GM12878 (cell line): ENCODE measurements around the gene LRIT1. TPM values are rescaled to one million over a fixed set of nuclear protein-coding genes. Genes with fewer than 3 reads are reported as not detected.
A peak's percentile ranks its signal among the peaks of the same experiment; 100 is the strongest.

Experiments
- ATAC-seq: fragments of 200-7000 bp; cut with Tn5 transposase; 3 replicates; pipeline ENCODE4 v1.9.1; 2020; ENCODE audit warnings: mild to moderate bottlenecking, moderate library complexity
- BruUV-seq: library from RNA; stranded (reverse); fragments of 400-500 nt; replicated peaks from 2 replicates; lab custom pipeline; 2021; lab: Mats Ljungman, UMichigan
- CTCF ChIA-PET: fragments of 300-600 bp; sonication (Branson Sonifier 250); formaldehyde crosslinking; extraction: SDS; loops from one replicate; lab custom pipeline; 2021; ENCODE audit warnings: inconsistent platforms; lab: Yijun Ruan, JAX
- POLR2A ChIA-PET: fragments of 350-600 bp; formaldehyde crosslinking; extraction: SDS; loops from one replicate; lab custom pipeline; 2021; ENCODE audit warnings: inconsistent platforms; lab: Charles Lee
- RAD21 ChIA-PET: fragments of 300-600 bp; sonication (Branson Sonifier 250); formaldehyde crosslinking; loops from one replicate; lab custom pipeline; 2023; ENCODE audit warnings: antibody characterized with exemption; ENCODE audit not compliant: unreplicated experiment; lab: Charles Lee
- SMC1A ChIA-PET: fragments of 300-600 bp; sonication (Branson Sonifier 250); formaldehyde crosslinking; loops from one replicate; lab custom pipeline; 2023; ENCODE audit not compliant: unreplicated experiment, uncharacterized antibody; lab: Charles Lee
- DNase-seq: peaks from one replicate; pipeline ENCODE4 v3.0.0-alpha.2; 2011; ENCODE audit warnings: low read depth, low spot score
- FAIRE-seq: peaks from 3 replicates; lab custom pipeline; 2011; peaks lifted over from hg19 to GRCh38; lab: Jason Lieb, UNC
- H2AFZ ChIP-seq: 2 replicates; pipeline ENCODE4 v1.6.0; 2011; ENCODE audit warnings: low read depth, low read length, control low read depth; ENCODE audit not compliant: control insufficient read depth
- H3K27ac ChIP-seq: 2 replicates; pipeline ENCODE4 v1.5.1; 2011; ENCODE audit warnings: control low read depth; ENCODE audit not compliant: control insufficient read depth, insufficient read depth
- H3K27me3 ChIP-seq, 2 experiments: replicated peaks in 1 of 2; 2 replicates each; pipeline versions ENCODE4 v1.6.0 to v1.6.1; 2011; ENCODE audit warnings: low read length in 1 of 2; ENCODE audit not compliant: control insufficient read depth in 2 of 2, insufficient read depth in 2 of 2
- H3K36me3 ChIP-seq, 2 experiments: 2 replicates each; pipeline ENCODE4 v1.5.1; 2011; ENCODE audit warnings: low read length in 1 of 2; ENCODE audit not compliant: control insufficient read depth in 2 of 2, insufficient read depth in 2 of 2
- H3K4me1 ChIP-seq: 2 replicates; pipeline ENCODE4 v1.6.1; 2011; ENCODE audit warnings: mild to moderate bottlenecking, low read length, moderate library complexity, mixed read lengths; ENCODE audit not compliant: control insufficient read depth, insufficient read depth
- H3K4me2 ChIP-seq: 2 replicates; pipeline ENCODE4 v1.6.0; 2011; ENCODE audit warnings: control low read depth; ENCODE audit not compliant: control insufficient read depth, insufficient read depth
- H3K4me3 ChIP-seq: fragments of 200-600 bp; sonication (generic); 2 replicates; pipeline ENCODE4 v1.5.1; 2016
- H3K79me2 ChIP-seq: 2 replicates; pipeline ENCODE4 v1.6.0; 2011; ENCODE audit warnings: low read length; ENCODE audit not compliant: control insufficient read depth, insufficient read depth
- H3K9ac ChIP-seq: 2 replicates; pipeline ENCODE4 v1.8.0; 2011; ENCODE audit warnings: low read length, control low read depth, mixed read lengths; ENCODE audit not compliant: control insufficient read depth, insufficient read depth
- H3K9me3 ChIP-seq: replicated peaks from 3 replicates; pipeline ENCODE4 v1.5.1; 2011; ENCODE audit warnings: mild to moderate bottlenecking, low read length; ENCODE audit not compliant: control insufficient read depth, insufficient read depth
- H4K20me1 ChIP-seq: 2 replicates; pipeline ENCODE4 v1.6.0; 2011; ENCODE audit not compliant: control insufficient read depth, insufficient read depth
- BACH1 ChIP-seq: fragments of 450-650 bp; IDR thresholded peaks from 2 replicates; pipeline ENCODE4 v1.6.1; 2017; ENCODE audit warnings: mild to moderate bottlenecking, borderline replicate concordance
- BCL11A ChIP-seq: IDR thresholded peaks from 2 replicates; pipeline ENCODE4 v1.6.1; 2011; ENCODE audit warnings: low read depth, low read length
- BHLHE40 ChIP-seq, 2 experiments: fragments of 450-650 bp in 1 of 2; IDR thresholded peaks; 2 replicates each; pipeline ENCODE4 v1.6.1; 2011 to 2017; ENCODE audit warnings: low read depth in 2 of 2, borderline replicate concordance in 1 of 2, improper control_type of control experiment in 1 of 2, low read length in 1 of 2, mild to moderate bottlenecking in 1 of 2
- CBX5 ChIP-seq: sonication (generic); IDR thresholded peaks from 2 replicates; pipeline ENCODE4 v1.6.1; 2016; ENCODE audit warnings: low read depth, moderate library complexity, mild to moderate bottlenecking, inconsistent platforms
- CTCF ChIP-seq, 3 experiments: IDR thresholded peaks in 2 of 3; conservative IDR thresholded peaks in 1 of 3; 2 replicates each; pipeline ENCODE4 v1.5.1; 2011; ENCODE audit warnings: low read depth in 3 of 3, low read length in 3 of 3, mild to moderate bottlenecking in 3 of 3, control low read depth in 2 of 3, moderate library complexity in 2 of 3, inconsistent platforms in 1 of 3, mixed read lengths in 1 of 3; ENCODE audit not compliant: control insufficient read depth in 2 of 3, insufficient read depth in 1 of 3; ENCODE audit errors: extremely low read depth in 1 of 3
- E2F8 ChIP-seq: fragments of 450-650 bp; IDR thresholded peaks from 2 replicates; pipeline ENCODE4 v1.6.1; 2018; ENCODE audit warnings: mild to moderate bottlenecking, low read depth, moderate library complexity; ENCODE audit not compliant: partially characterized antibody
- GABPA ChIP-seq: IDR thresholded peaks from 2 replicates; pipeline ENCODE4 v1.6.1; 2014; ENCODE audit warnings: antibody characterized with exemption, low read depth, mild to moderate bottlenecking, inconsistent platforms
- HDGF ChIP-seq: fragments of 450-650 bp; IDR thresholded peaks from 2 replicates; pipeline ENCODE4 v1.6.1; 2016; ENCODE audit warnings: antibody characterized with exemption
- JUND ChIP-seq: IDR thresholded peaks from 2 replicates; pipeline ENCODE4 v1.6.1; 2012; ENCODE audit warnings: low read depth, mild to moderate bottlenecking, low read length, improper control_type of control experiment, moderate library complexity
- NR2C2 ChIP-seq: IDR thresholded peaks from 2 replicates; pipeline ENCODE4 v1.6.1; 2011; ENCODE audit warnings: borderline replicate concordance, low read depth; ENCODE audit not compliant: control insufficient read depth, insufficient read length
- RAD21 ChIP-seq: IDR thresholded peaks from 2 replicates; pipeline ENCODE4 v1.6.1; 2011; ENCODE audit warnings: mild to moderate bottlenecking, low read depth, low read length, moderate library complexity; ENCODE audit not compliant: insufficient read depth
- RCOR1 ChIP-seq: conservative IDR thresholded peaks from 2 replicates; pipeline ENCODE4 v1.6.1; 2012; ENCODE audit warnings: low read depth, low read length, improper control_type of control experiment
- SIX5 ChIP-seq: IDR thresholded peaks from 2 replicates; pipeline ENCODE4 v1.6.1; 2011; ENCODE audit warnings: mild to moderate bottlenecking, low read depth, low read length, moderate library complexity; ENCODE audit not compliant: severe bottlenecking
- SMC3 ChIP-seq: IDR thresholded peaks from 2 replicates; pipeline ENCODE4 v1.6.1; 2011; ENCODE audit warnings: low read length, improper control_type of control experiment, borderline replicate concordance
- TAF1 ChIP-seq: IDR thresholded peaks from 2 replicates; pipeline ENCODE4 v1.6.1; 2011; ENCODE audit warnings: mild to moderate bottlenecking, low read depth, low read length, borderline replicate concordance
- YBX1 ChIP-seq: fragments of 450-650 bp; IDR thresholded peaks from 2 replicates; pipeline ENCODE4 v1.6.1; 2016; ENCODE audit warnings: antibody characterized with exemption
- WGBS: methylation state at CpG from one replicate; pipeline ENCODE4 v1.1.6; 2016; ENCODE audit warnings: low lambda C conversion rate; ENCODE audit not compliant: insufficient replicate concordance, insufficient coverage; ENCODE audit errors: missing lambda C conversion rate; 5-methylcytosine and 5-hydroxymethylcytosine counted together
- in situ Hi-C: fragments of 300-500 bp; cut with MboI; formaldehyde crosslinking; loops from 9 replicates; pipeline ENCODE4 v1.14.3; 2018; ENCODE audit warnings: mixed read lengths
- intact Hi-C: fragments of 100-400 bp; cut with micrococcal nuclease; formaldehyde crosslinking; loops from one replicate; pipeline ENCODE4 v1.14.2; 2022; ENCODE audit not compliant: unreplicated experiment
- polyA plus RNA-seq, 11 experiments: library from polyadenylated mRNA; depleted of rRNA in 4 of 11; unstranded in 6 of 11; stranded (reverse) in 5 of 11; fragments of >200 nt; fragmentation: Nextera tagmentation in 4 of 11; fragmentation: Illumina TruSeq in 1 of 11; extraction: Ambion mirVana in 4 of 11; extraction: Trizol in 1 of 11; gene quantifications; 1 replicate in 1 of 11; 2 replicates in 10 of 11; pipeline versions ENCODE4 v1.2.1 to v1.2.3, GENCODE V29; 2011 to 2016; ENCODE audit warnings: inconsistent platforms in 2 of 11, missing spikeins in 2 of 11, low read depth in 1 of 11
- total RNA-seq, 4 experiments: library from RNA; depleted of rRNA in 3 of 4; stranded (reverse); fragments of >200 nt in 3 of 4; fragmentation: Illumina TruSeq in 1 of 4; extraction: Trizol in 1 of 4; gene quantifications; 2 replicates each; pipeline versions ENCODE4 v1.2.1 to v1.2.3, GENCODE V29; 2013 to 2021

LRIT1 gene
- total and polyA plus RNA-seq, 10 of the 15 experiments (the other 5 are each of a cell fraction or from before 2014, with no cell fraction given), result not detected

DNA sequence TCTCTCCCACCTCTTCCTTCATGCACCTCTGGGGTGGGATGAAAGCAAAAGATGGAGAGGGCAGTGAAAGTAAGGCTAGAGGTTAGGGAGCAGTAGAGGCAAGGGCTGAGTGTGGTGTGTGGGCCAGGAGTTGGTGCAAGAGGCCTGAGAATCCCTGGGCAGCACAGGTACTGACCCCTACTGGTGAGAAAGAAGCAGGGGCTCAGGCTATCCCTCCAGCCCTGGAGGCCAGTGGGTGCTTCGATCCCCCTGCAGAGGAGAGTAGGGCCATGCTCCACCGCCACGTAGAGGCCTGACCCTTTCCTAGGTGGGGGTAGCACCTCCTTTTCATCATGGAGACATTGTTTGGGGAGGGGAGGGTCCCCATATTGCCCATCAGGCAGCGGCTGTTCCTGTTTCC lies 37.2 kb downstream of the LRIT1 start:
- in situ Hi-C loops, result loop anchor here (10.0 kb wide), 1 partner anchor 59 kb away; no protein-coding TSS in a partner anchor
- RAD21 ChIA-PET, result interaction anchor here (0.8 to 3.6 kb wide), 8 partner anchors 9 to 56 kb away, joined by 3 to 74 read pairs (median 7); no protein-coding TSS in a partner anchor
- H4K20me1 ChIP-seq, result no peaks in the 10 kb centered on the region
- CTCF ChIA-PET, result interaction anchor here (1.0 to 28.3 kb wide), 11 partner anchors 11 to 159 kb away, joined by 3 to 788 read pairs (median 6); partner anchors contain the start of gene GHITM
- BruUV-seq, result no TSS peak
- no peak overlapping the region for H3K4me2 ChIP-seq
- peaks cover 0 to 7% of the 10 kb centered on the region in 2 experiments for H3K27me3 ChIP-seq
- no peak for FAIRE-seq
- no peaks in the 10 kb centered on the region for H3K4me1 ChIP-seq
- TF ChIP-seq BACH1 (no peak), E2F8 (no peak), YBX1 (no peak), BCL11A (no peak), NR2C2 (no peak), RCOR1 (no peak), HDGF (no peak), SMC3 (peak; percentile 31; the same call in 1 of the 2 replicates), JUND (no peak), RAD21 (peak; percentile 63), TAF1 (no peak), GABPA (no peak), CTCF (IDR thresholded peaks at IDR 0.05 in 2 of 3, conservative IDR thresholded peaks at IDR 0.05 in 1 of 3; ENCODE audit: control insufficient read depth in 2 of 3, extremely low read depth in 1 of 3, insufficient read depth in 1 of 3, low read depth in 3 of 3, low read length in 3 of 3) (peak; percentile 58 to 81 (median 67)), SIX5 (no peak), BHLHE40 (IDR thresholded peaks at IDR 0.05; ENCODE audit: borderline replicate concordance in 1 of 2, low read depth in 2 of 2, low read length in 1 of 2) (no peak), CBX5 (no peak)
- TF ChIP-seq, all 136 proteins: peak for 3
- Histone ChIP-seq H3K9ac (no peak overlapping the region), H2AFZ (no peak overlapping the region), H3K4me3 (no peak overlapping the region), H3K27ac (no peak overlapping the region), H3K9me3 (no peaks in the 10 kb centered on the region), H3K36me3 (no peaks in the 10 kb centered on the region), H3K79me2 (no peaks in the 10 kb centered on the region)
- no peak for DNase-seq
- POLR2A ChIA-PET, result interaction anchor here (1.1 kb wide), 1 partner anchor 56 kb away, joined by 3 read pairs; no protein-coding TSS in a partner anchor
- SMC1A ChIA-PET, result interaction anchor here (1.2 to 15.0 kb wide), 8 partner anchors 13 to 63 kb away, joined by 3 to 155 read pairs (median 7); partner anchors contain the start of gene GPR15LG
- intact Hi-C loops, result loop anchor here (2.0 kb wide), 1 partner anchor 43 kb away; no protein-coding TSS in a partner anchor
- WGBS, result 48% methylated on average over 4 of the region's 4 CpGs
- peak; percentile 89 for ATAC-seq
